Sigmoid colon (tissue), 7 donors: ENCODE data around the gene CCSER1. TPM values are rescaled to one million over a fixed set of nuclear protein-coding genes. Genes with fewer than 3 reads are reported as not detected.

Experiments
- DNase-seq: peaks from one replicate; pipeline ENCODE4 v3.0.0-alpha.2; 2019
- H3K27ac ChIP-seq, 4 donors: fragments of 200-600 bp; sonication (generic); one replicate each; pipeline ENCODE4 v1.5.1; 2016 to 2019; ENCODE audit warnings: mild to moderate bottlenecking in 1 of 4
- H3K27me3 ChIP-seq, 3 donors: fragments of 200-600 bp; sonication (generic); one replicate each; pipeline ENCODE4 v1.5.1; 2019; ENCODE audit warnings: mild to moderate bottlenecking in 1 of 3
- H3K36me3 ChIP-seq, 4 donors: fragments of 200-600 bp; sonication (generic); one replicate each; pipeline ENCODE4 v1.5.1; 2016 to 2019
- H3K4me1 ChIP-seq, 4 donors: fragments of 200-600 bp; sonication (generic); one replicate each; pipeline ENCODE4 v1.5.1; 2017 to 2019
- H3K4me3 ChIP-seq, 4 donors: fragments of 200-600 bp; sonication (generic); one replicate each; pipeline ENCODE4 v1.5.1; 2017 to 2019; ENCODE audit warnings: mild to moderate bottlenecking in 2 of 4, moderate library complexity in 1 of 4
- H3K9me3 ChIP-seq, 4 donors: fragments of 200-600 bp in 3 of 4; sonication (generic) in 3 of 4; one replicate each; pipeline versions ENCODE4 v1.5.1 to v1.6.1; 2013 to 2019
- EP300 ChIP-seq, 4 donors: sonication (generic); formaldehyde crosslinking; IDR thresholded peaks; one replicate each; pipeline ENCODE4 v1.6.1; 2017; ENCODE audit warnings: antibody characterized with exemption in 4 of 4
- POLR2A ChIP-seq, 2 donors: fragments of 450-650 bp; IDR thresholded peaks; one replicate each; pipeline ENCODE4 v1.6.1; 2016; ENCODE audit warnings: antibody characterized with exemption in 2 of 2, mild to moderate bottlenecking in 2 of 2, moderate library complexity in 2 of 2
- POLR2AphosphoS5 ChIP-seq, 4 donors: sonication (generic); formaldehyde crosslinking; IDR thresholded peaks; one replicate each; pipeline ENCODE4 v1.6.1; 2017; ENCODE audit warnings: antibody characterized with exemption in 4 of 4
- WGBS, 2 donors: extraction: QIAGEN DNeasy Blood & Tissue Kit; methylation state at CpG; one replicate each; pipeline ENCODE4 v1.1.7; 2013; 5-methylcytosine and 5-hydroxymethylcytosine counted together
- intact Hi-C: fragments of 100-400 bp; cut with DNase I; formaldehyde crosslinking; loops from one replicate; pipeline ENCODE4 v1.15.1; 2023
- polyA plus RNA-seq, 3 donors: library from polyadenylated mRNA; stranded (reverse); fragments of 200-250 nt; gene quantifications; one replicate each; pipeline ENCODE4 v1.2.3, GENCODE V29; 2013
- total RNA-seq, 4 donors: library from RNA; depleted of rRNA; stranded (reverse); fragments of >200 nt; gene quantifications; one replicate each; pipeline ENCODE4 v1.1.0, GENCODE V29; 2016
- TF ChIP-seq, protein P1 (sequence below), 4 experiments: fragments of 450-650 bp in 3 of 4; fragments of 200-600 bp in 1 of 4; IDR thresholded peaks; one replicate each; pipeline ENCODE4 v1.5.1; 2016 to 2019; ENCODE audit warnings: antibody characterized with exemption in 4 of 4, mild to moderate bottlenecking in 3 of 4, moderate library complexity in 2 of 4
- donor health status: healthy with polysubstance abuse.
- donor health status: Bipolar disorder and iron deficiency.
- donor health status: healthy.

CCSER1 gene
- total and polyA plus RNA-seq, 7 donors: 1.6 to 7.2 (median 4.2) TPM

DNA sequence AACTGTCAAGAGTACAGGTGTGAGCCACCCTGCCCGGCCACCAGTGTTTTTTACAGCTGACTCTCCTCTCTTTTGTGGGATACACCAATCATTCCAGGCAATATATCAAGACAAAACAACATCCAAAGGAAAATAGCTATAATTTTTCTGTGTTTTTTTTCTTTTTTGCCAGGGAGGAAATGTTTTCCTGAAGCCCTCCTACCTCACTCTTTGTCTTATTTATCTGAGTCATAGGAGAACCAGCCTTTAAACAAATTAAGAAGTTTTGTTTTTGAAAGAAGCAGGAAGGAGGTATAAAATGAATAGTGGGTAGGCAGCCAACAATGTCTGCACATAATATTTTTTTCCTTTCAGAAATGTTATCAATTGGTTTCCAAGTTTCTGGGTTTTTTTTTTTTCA, 493.9 kb downstream of the CCSER1 start:
- no peak overlapping the region for H3K27ac ChIP-seq
- DNase-seq: no peak
- no peaks in the 10 kb centered on the region for H3K36me3 ChIP-seq
- H3K4me3 ChIP-seq: no peak overlapping the region
- no peaks in the 10 kb centered on the region for H3K9me3 ChIP-seq
- H3K4me1 ChIP-seq: no peaks in the 10 kb centered on the region
- intact Hi-C loops: no loop called here
- WGBS, 2 donors: 84 to 91% methylated on average over 1 of the region's 1 CpG
- no peaks in the 10 kb centered on the region for H3K27me3 ChIP-seq
- TF ChIP-seq POLR2A (IDR thresholded peaks at IDR 0.05): no peak
- TF ChIP-seq, protein P1, sequence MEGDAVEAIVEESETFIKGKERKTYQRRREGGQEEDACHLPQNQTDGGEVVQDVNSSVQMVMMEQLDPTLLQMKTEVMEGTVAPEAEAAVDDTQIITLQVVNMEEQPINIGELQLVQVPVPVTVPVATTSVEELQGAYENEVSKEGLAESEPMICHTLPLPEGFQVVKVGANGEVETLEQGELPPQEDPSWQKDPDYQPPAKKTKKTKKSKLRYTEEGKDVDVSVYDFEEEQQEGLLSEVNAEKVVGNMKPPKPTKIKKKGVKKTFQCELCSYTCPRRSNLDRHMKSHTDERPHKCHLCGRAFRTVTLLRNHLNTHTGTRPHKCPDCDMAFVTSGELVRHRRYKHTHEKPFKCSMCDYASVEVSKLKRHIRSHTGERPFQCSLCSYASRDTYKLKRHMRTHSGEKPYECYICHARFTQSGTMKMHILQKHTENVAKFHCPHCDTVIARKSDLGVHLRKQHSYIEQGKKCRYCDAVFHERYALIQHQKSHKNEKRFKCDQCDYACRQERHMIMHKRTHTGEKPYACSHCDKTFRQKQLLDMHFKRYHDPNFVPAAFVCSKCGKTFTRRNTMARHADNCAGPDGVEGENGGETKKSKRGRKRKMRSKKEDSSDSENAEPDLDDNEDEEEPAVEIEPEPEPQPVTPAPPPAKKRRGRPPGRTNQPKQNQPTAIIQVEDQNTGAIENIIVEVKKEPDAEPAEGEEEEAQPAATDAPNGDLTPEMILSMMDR (IDR thresholded peaks at IDR 0.05): no peak
- TF ChIP-seq POLR2AphosphoS5 (IDR thresholded peaks at IDR 0.05): no peak
- TF ChIP-seq EP300 (IDR thresholded peaks at IDR 0.05): no peak

DNA sequence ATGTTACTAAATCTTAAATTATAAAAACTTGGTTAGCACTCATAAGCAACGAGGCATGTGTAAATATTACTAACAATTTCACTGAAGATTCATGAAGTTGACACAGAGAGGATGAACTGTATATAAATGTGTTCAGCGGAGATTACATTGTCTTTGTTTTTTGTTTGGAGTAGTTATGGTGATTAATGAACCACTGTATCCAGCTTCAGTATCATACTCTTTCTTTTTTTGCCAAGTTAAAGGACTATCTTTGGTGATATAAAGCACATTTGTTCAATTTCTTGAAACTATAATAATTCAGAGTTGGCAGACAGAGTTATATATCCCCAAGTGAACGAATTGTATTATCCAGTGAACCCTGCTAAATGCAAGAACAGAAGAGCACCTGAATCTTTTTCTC, 497.6 kb downstream of the CCSER1 start:
- H3K9me3 ChIP-seq: no peaks in the 10 kb centered on the region
- no peaks in the 10 kb centered on the region for H3K36me3 ChIP-seq
- no peak overlapping the region for H3K4me3 ChIP-seq
- no peaks in the 10 kb centered on the region for H3K4me1 ChIP-seq
- no peak overlapping the region for H3K27ac ChIP-seq
- no peak for DNase-seq
- TF ChIP-seq, protein P1 (IDR thresholded peaks at IDR 0.05): no peak
- TF ChIP-seq POLR2A (IDR thresholded peaks at IDR 0.05): no peak
- no peak for TF ChIP-seq POLR2AphosphoS5 (IDR thresholded peaks at IDR 0.05)
- intact Hi-C loops: no loop called here
- H3K27me3 ChIP-seq: no peaks in the 10 kb centered on the region
- 62 to 67% methylated on average over 3 of the region's 3 CpGs for WGBS, 2 donors

DNA sequence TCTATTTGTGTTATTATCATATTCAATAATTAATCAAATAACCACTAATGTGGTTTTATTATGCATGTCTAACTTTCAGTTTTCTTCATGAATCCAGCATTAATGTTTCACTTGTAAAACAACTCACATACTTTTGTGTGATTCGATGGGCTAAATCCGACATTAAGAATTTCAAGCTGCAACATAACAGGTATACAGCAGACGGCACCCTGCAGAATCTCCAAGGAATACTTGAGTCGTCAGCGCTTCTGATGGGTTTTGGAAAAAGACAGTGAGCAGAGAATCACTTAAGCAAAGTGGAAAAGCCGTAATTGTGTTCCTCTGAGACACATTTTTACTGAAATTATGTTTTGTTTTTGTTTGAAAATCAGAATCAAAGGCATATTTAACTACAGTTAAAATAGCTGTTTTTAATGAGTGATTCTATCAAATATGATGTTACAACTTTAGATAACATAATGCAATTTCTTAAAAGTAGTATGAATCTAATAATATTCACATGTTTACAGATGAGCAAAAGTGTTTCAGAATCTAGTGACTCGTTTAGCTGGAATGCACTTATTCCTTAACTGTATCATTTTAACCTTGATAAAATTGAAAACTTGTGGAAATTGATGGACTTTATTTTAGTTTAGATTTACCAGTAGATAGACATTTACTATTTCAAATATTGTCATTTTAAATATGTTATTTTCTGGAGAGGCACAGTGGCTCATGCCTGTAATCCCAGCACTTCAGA, 514.8 kb downstream of the CCSER1 start:
- H3K27ac ChIP-seq: no peak overlapping the region
- no peaks in the 10 kb centered on the region for H3K4me1 ChIP-seq
- no peak for TF ChIP-seq POLR2A (IDR thresholded peaks at IDR 0.05)
- TF ChIP-seq, protein P1 (IDR thresholded peaks at IDR 0.05): no peak
- TF ChIP-seq EP300 (IDR thresholded peaks at IDR 0.05): no peak
- no peak for TF ChIP-seq POLR2AphosphoS5 (IDR thresholded peaks at IDR 0.05)
- WGBS, 2 donors: 86 to 89% methylated on average over 7 of the region's 7 CpGs
- intact Hi-C loops: no loop called here
- H3K27me3 ChIP-seq: no peaks in the 10 kb centered on the region
- H3K9me3 ChIP-seq: no peaks in the 10 kb centered on the region
- no peak overlapping the region for H3K4me3 ChIP-seq
- no peak for DNase-seq
- no peaks in the 10 kb centered on the region for H3K36me3 ChIP-seq

DNA sequence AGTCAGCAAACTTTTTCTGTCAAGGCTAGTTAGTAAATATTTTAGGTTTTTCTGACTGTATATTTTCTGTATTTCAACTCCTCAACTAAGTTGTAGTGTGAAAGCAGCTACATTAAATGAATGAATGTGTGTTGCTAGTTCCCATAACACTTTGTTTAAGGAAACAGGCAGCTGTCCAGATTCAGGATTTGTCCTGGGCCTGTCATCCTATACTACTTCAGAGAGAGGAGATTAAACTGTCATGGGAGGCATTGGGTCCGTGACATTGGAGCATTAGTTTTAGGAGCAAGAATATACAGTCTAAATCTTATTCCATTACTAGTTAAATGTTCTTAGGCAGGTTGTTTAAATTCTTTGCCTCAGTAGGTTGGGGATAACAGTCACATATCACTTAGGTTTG, 516.0 kb downstream of the CCSER1 start:
- Histone ChIP-seq H3K27ac (no peak overlapping the region), H3K4me1 (no peaks in the 10 kb centered on the region), H3K9me3 (no peaks in the 10 kb centered on the region), H3K4me3 (no peak overlapping the region), H3K27me3 (no peaks in the 10 kb centered on the region), H3K36me3 (no peaks in the 10 kb centered on the region)
- DNase-seq: no peak
- TF ChIP-seq POLR2AphosphoS5 (IDR thresholded peaks at IDR 0.05) (no peak), EP300 (IDR thresholded peaks at IDR 0.05) (no peak), POLR2A (IDR thresholded peaks at IDR 0.05) (no peak)
- TF ChIP-seq, protein P1 (IDR thresholded peaks at IDR 0.05): no peak
- intact Hi-C loops: no loop called here
- 84 to 90% methylated on average over 1 of the region's 1 CpG for WGBS, 2 donors

DNA sequence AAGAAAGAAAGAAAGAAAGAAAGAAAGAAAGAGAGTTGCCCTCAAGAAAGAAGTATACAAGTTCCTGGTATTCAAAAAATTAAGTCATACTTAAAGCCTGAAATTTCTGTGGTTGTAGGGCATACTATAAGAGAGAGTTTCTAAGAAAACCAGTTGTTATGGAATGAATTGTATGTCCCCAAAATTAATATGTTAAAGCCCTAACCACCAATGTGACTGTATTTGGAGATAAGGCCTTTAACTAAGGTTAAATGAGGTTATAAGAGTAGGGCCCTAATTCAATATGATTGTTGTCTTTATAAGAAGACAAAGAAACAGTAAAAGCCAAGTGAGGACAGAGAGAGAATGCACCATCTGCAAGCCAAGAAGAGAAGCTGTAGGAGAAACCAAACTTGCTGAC, 521.1 kb downstream of the CCSER1 start:
- no peak for DNase-seq
- Histone ChIP-seq H3K9me3 (no peaks in the 10 kb centered on the region), H3K36me3 (no peaks in the 10 kb centered on the region), H3K27ac (no peak overlapping the region), H3K27me3 (no peaks in the 10 kb centered on the region), H3K4me1 (no peaks in the 10 kb centered on the region), H3K4me3 (no peak overlapping the region)
- intact Hi-C loops: no loop called here
- TF ChIP-seq EP300 (IDR thresholded peaks at IDR 0.05) (no peak), POLR2A (IDR thresholded peaks at IDR 0.05) (no peak), POLR2AphosphoS5 (IDR thresholded peaks at IDR 0.05) (no peak)
- TF ChIP-seq, protein P1 (IDR thresholded peaks at IDR 0.05): no peak
